GM13977 (cell line): ENCODE results near the gene GAST.

ENCODE experiments used
- DNase-seq: peaks from one replicate; pipeline ENCODE4 v3.0.0; 2012; ENCODE audit warnings: low spot score
- in situ Hi-C: fragments of 300-500 bp; cut with MboI; formaldehyde crosslinking; loops from one replicate; pipeline ENCODE4 v1.12.0; 2022; ENCODE audit warnings: low sequenced_read_pairs, low pct_unique_long_range_greater_than_20kb, mixed read lengths, inconsistent platforms; ENCODE audit not compliant: unreplicated experiment
- TF ChIP-seq, protein P1 (sequence below): IDR thresholded peaks from 2 replicates; pipeline ENCODE4 v1.5.1; 2012; ENCODE audit warnings: mild to moderate bottlenecking, control low read depth; ENCODE audit not compliant: insufficient read depth; ENCODE audit errors: extremely low read depth, missing control alignments

GAST gene, protein sequence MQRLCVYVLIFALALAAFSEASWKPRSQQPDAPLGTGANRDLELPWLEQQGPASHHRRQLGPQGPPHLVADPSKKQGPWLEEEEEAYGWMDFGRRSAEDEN

GRCh38 chr17:41711669-41712400, at the start of gene GAST:
Gene GAST (plus strand): TSS chr17:41712331. CDS start chr17:41715437, 3,106 bp downstream.
- TF ChIP-seq, protein P1, sequence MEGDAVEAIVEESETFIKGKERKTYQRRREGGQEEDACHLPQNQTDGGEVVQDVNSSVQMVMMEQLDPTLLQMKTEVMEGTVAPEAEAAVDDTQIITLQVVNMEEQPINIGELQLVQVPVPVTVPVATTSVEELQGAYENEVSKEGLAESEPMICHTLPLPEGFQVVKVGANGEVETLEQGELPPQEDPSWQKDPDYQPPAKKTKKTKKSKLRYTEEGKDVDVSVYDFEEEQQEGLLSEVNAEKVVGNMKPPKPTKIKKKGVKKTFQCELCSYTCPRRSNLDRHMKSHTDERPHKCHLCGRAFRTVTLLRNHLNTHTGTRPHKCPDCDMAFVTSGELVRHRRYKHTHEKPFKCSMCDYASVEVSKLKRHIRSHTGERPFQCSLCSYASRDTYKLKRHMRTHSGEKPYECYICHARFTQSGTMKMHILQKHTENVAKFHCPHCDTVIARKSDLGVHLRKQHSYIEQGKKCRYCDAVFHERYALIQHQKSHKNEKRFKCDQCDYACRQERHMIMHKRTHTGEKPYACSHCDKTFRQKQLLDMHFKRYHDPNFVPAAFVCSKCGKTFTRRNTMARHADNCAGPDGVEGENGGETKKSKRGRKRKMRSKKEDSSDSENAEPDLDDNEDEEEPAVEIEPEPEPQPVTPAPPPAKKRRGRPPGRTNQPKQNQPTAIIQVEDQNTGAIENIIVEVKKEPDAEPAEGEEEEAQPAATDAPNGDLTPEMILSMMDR = no peak
- no peak for DNase-seq
- in situ Hi-C loops = no loop called here

DNA sequence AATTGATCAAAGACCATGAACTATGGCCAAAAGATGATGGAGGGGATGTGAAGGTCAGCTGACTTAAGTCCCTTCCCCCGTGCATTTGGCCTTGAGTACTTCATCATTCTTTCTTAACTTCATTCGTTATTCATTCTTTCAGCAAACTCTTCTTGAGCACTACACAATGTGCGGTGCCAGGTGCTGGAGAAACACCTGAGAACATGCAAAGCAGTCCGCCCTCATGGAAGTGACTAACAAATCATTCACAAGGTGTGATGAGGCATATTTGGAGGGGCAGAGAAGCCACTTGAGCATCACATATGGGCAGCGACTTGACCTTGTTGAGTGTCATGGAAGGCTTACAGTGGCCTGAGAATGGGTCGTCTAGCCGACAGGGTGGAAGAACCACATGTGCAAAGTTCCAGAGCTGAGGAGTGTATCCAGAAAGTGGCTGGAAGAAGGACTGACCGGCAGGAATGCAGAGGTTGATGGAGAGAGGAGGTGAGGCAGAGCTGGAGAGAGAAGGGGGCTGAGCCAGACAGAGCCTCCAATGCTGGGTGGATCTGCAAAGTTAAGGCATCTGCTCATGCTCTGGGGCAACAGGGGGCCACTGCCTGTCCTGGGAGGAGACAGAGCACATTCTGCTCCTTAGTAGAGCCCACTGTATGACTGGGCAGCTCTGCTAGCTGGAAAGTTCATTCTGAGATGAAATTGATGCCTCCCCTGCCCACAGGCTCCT, 48.5 kb upstream of the GAST start:
- DNase-seq = no peak
- in situ Hi-C loops = loop anchor here (25.0 kb wide), 1 partner anchor 751 kb away; no protein-coding TSS in a partner anchor
- TF ChIP-seq, protein P1 = no peak

- DNase-seq = no peak
- TF ChIP-seq, protein P1 = no peak
- in situ Hi-C loops = loop anchor here (25.0 kb wide), 1 partner anchor 752 kb away; no protein-coding TSS in a partner anchor
Measured at GRCh38 chr17:41664172-41664457, 48.0 kb upstream of the GAST start.

DNA sequence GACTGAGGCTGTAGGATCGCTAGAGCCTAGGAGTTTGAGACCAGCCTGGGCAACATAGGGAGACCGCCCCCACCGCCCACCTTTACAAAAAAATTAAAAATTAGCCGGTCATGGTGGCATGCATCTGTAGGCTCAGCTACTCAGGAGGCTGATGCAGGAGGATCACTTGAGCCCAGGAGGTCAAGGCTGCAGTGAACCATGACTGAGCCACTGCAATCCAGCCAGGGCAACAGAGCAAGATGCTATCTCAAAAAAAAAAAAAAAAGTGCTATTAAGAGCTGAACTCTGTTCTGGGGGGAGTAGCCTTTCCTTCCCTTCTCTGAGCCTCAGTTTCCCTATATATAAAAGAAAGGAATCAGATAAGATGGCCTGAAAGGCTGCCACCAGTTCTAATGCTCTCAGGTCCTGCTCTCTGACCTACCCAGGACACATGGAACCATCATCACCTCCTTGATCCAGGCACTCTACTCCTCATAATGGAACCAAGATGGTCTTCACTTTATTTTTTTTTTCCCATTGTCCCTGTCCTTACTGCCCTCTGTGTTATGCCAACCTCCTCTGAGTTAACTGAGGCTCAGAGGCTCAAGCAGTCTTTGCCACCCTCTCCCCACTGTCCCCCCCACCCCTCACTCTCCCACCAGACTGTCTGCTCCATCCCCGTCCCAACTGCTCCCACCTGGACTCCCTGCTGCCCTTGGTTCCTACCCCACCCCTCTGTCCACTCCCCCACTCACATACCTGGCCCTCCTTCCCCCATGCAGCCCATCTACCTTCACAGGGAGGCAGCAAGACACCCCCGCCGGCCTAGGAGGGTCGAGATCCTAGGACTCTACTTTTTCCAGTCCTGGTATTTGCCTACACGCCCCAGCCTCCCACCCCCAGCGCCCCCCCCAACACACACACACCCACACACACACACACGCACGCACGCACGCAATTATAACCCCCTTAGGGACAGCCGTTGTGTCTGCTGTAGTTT, 47.3 kb upstream of the GAST start:
- in situ Hi-C loops = loop anchor here (25.0 kb wide), 1 partner anchor 753 kb away; no protein-coding TSS in a partner anchor
- no peak for DNase-seq
- TF ChIP-seq, protein P1 = no peak

- in situ Hi-C loops = loop anchor here (25.0 kb wide), 1 partner anchor 753 kb away; no protein-coding TSS in a partner anchor
Measured at GRCh38 chr17:41665566-41666236, 46.4 kb upstream of the GAST start.

More at GRCh38 chr17:41665566-41666236, 46.4 kb upstream of the GAST start:
- DNase-seq = peak; percentile 92
- TF ChIP-seq, protein P1 = peak; percentile 99
